ENCODE measurements around the gene TSGA10.

TSGA10 gene

DNA sequence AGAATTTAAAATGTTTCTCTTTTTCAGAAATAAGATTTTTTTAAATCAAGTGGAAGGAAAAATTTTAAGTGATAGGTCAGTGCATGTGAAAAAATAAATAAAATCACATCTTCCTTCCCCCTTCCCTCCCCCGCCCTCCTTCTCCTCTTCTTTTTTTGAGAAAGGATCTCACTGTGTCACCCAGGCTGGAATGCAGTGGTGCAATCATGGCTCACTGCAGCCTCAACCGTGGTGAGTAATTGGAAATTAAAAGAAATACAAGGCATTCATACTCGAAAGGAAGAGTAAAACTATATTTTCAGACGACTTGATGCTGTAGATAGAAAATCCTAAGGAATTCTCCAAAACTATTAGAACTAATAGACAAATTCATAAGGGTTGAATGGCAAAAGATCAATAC is 201.8 kb downstream of the TSGA10 start:
- Histone ChIP-seq H3K27ac (no peak overlapping the region), H3K36me3 (ENCODE audit: insufficient read depth, low read length) (no peaks in the 10 kb centered on the region), H3K9ac (ENCODE audit: insufficient read length) (no peak overlapping the region), H3K9me3 (ENCODE audit: low read depth, low read length) (no peaks in the 10 kb centered on the region), H3K4me3 (no peak overlapping the region)
- TF ChIP-seq FOXP2 (optimal IDR thresholded peaks at IDR 0.05; ENCODE audit: control extremely low read depth, extremely low read length, insufficient read depth) = no peak
- no peak for DNase-seq (ENCODE audit: low read depth, low spot score)

DNA sequence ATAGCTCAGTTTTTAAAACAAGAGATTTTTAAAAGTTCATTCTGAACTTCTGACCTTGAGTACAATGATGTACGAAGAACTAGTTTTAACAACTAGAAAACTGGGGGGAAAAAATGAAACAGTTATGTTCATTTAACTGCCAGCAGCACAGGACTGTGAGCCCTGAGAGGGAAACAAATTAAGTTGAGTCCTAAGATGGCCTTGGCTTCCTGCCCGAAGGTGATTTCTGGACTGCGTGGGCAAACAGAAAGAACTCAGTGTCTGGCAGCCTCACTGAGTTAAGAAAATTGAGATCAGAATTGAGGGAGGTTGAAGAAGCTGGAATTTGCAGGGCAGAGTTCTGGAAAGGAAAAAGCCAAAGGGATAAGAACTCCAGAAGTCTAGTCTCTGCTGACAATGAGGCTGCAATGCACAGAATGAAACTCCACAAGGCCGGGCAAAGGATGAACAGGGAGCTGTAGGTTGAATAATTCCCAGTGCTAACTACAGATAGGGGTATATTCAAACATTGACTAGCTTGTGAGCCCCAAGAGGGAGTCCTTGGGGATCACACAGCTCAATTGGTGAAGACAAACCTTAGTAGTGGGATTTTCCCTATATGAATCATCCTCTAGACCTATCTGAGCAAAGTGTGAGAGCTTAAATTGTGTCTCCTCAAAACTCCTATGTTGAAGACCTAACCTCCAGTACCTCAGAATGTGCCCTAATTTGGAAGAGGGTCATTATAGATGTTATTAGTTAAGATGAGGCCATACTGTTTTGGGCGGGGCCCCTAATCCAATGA is 205.6 kb downstream of the TSGA10 start:
- TF ChIP-seq EZH2 (IDR thresholded peaks at IDR 0.05) (no peak), POLR2AphosphoS5 (IDR thresholded peaks at IDR 0.05; ENCODE audit: borderline replicate concordance, low read depth, low read length) (no peak), FOXP2 (optimal IDR thresholded peaks at IDR 0.05; ENCODE audit: control extremely low read depth, extremely low read length, insufficient read depth) (no peak)
- Histone ChIP-seq H3K4me3 (no peak overlapping the region), H3K9ac (ENCODE audit: insufficient read length) (no peak overlapping the region), H3K27ac (no peak overlapping the region), H3K9me3 (ENCODE audit: low read depth, low read length) (no peaks in the 10 kb centered on the region), H3K36me3 (ENCODE audit: insufficient read depth, low read length) (no peaks in the 10 kb centered on the region)
- DNase-seq (ENCODE audit: low read depth, low spot score) = no peak

GRCh38 chr2:98947554-98947953 is 207.2 kb downstream of the TSGA10 start:
- no peak for DNase-seq (ENCODE audit: low read depth, low spot score)
- Histone ChIP-seq H3K27ac (no peak overlapping the region), H3K36me3 (ENCODE audit: insufficient read depth, low read length) (no peaks in the 10 kb centered on the region), H3K9me3 (ENCODE audit: low read depth, low read length) (no peaks in the 10 kb centered on the region), H3K4me3 (no peak overlapping the region), H3K9ac (ENCODE audit: insufficient read length) (no peak overlapping the region)
- TF ChIP-seq POLR2AphosphoS5 (IDR thresholded peaks at IDR 0.05; ENCODE audit: borderline replicate concordance, low read depth, low read length) = no peak
- no peak for TF ChIP-seq EZH2 (IDR thresholded peaks at IDR 0.05)
- TF ChIP-seq FOXP2 (optimal IDR thresholded peaks at IDR 0.05; ENCODE audit: control extremely low read depth, extremely low read length, insufficient read depth) = no peak

Measured in SK-N-MC (cell line).